OCI-LY1 (cell line): Measurements from ENCODE around the gene DCUN1D4.

Experiments
- H2AFZ ChIP-seq: fragments of 200-600 bp; sonication (generic), shearing (Covaris generic); 2 replicates; pipeline ENCODE4 v1.6.0; 2014; ENCODE audit warnings: antibody characterized with exemption, mild to moderate bottlenecking, low read length
- H3F3A ChIP-seq: fragments of 200-600 bp; sonication (generic), shearing (Covaris generic); 2 replicates; pipeline ENCODE4 v1.6.0; 2014; ENCODE audit warnings: mild to moderate bottlenecking, antibody characterized with exemption, low read length, moderate library complexity; ENCODE audit not compliant: insufficient read depth
- H3K27ac ChIP-seq: fragments of 200-600 bp; sonication (generic); 2 replicates; pipeline ENCODE4 v1.5.1; 2014; ENCODE audit warnings: low read length, mixed run types, mild to moderate bottlenecking, low read depth; ENCODE audit not compliant: poor library complexity, severe bottlenecking
- H3K27me3 ChIP-seq: fragments of 200-600 bp; sonication (generic); 2 replicates; pipeline ENCODE4 v1.6.0; 2014; ENCODE audit warnings: antibody characterized with exemption, mild to moderate bottlenecking, low read length, moderate library complexity; ENCODE audit not compliant: insufficient read depth
- H3K36me3 ChIP-seq: fragments of 200-600 bp; sonication (generic); 2 replicates; pipeline ENCODE4 v1.6.1; 2014; ENCODE audit warnings: mild to moderate bottlenecking, antibody characterized with exemption, low read length, moderate library complexity, mixed read lengths; ENCODE audit not compliant: insufficient read depth
- H3K4me1 ChIP-seq: fragments of 200-600 bp; sonication (generic); 2 replicates; pipeline ENCODE4 v1.5.1; 2014; ENCODE audit warnings: mild to moderate bottlenecking, low read length, moderate library complexity; ENCODE audit not compliant: insufficient read depth, severe bottlenecking
- H3K4me2 ChIP-seq: fragments of 200-600 bp; sonication (generic), shearing (Covaris generic); 2 replicates; pipeline ENCODE4 v1.6.1; 2014; ENCODE audit warnings: low read length
- H3K4me3 ChIP-seq: fragments of 200-600 bp; sonication (generic); 2 replicates; pipeline ENCODE4 v1.5.1; 2014; ENCODE audit warnings: low read length, low read depth, mild to moderate bottlenecking, mixed read lengths; ENCODE audit not compliant: poor library complexity, severe bottlenecking
- H3K79me2 ChIP-seq: fragments of 200-600 bp; shearing (Covaris generic); 2 replicates; pipeline ENCODE4 v1.6.1; 2016; ENCODE audit warnings: mixed run types, low read length, mixed read lengths; ENCODE audit not compliant: insufficient read depth
- H3K9ac ChIP-seq: fragments of 200-600 bp; sonication (generic), shearing (Covaris generic); 2 replicates; pipeline ENCODE4 v1.6.1; 2014; ENCODE audit warnings: mild to moderate bottlenecking, low read length, mixed read lengths
- H3K9me2 ChIP-seq: fragments of 200-600 bp; sonication (generic), shearing (Covaris generic); 2 replicates; pipeline ENCODE4 v1.6.1; 2014; ENCODE audit warnings: low read depth, mild to moderate bottlenecking, low read length, mixed read lengths
- H3K9me3 ChIP-seq: fragments of 200-600 bp; shearing (Covaris generic); 2 replicates; pipeline ENCODE4 v1.6.1; 2014; ENCODE audit warnings: low read length, mixed read lengths
- H4K20me1 ChIP-seq: fragments of 200-600 bp; sonication (generic), shearing (Covaris generic); 2 replicates; pipeline ENCODE4 v1.6.0; 2016; ENCODE audit warnings: mild to moderate bottlenecking, low read length; ENCODE audit not compliant: insufficient read depth
- CTCF ChIP-seq: fragments of 200-600 bp; sonication (generic), shearing (Covaris generic); IDR thresholded peaks from 2 replicates; pipeline ENCODE4 v1.5.1; 2017; ENCODE audit warnings: mild to moderate bottlenecking, antibody characterized with exemption, low read length, moderate library complexity, mixed read lengths
- EZH2 ChIP-seq: fragments of 200-600 bp; sonication (generic), shearing (Covaris generic); IDR thresholded peaks from 2 replicates; pipeline ENCODE4 v1.8.0; 2017; ENCODE audit warnings: borderline replicate concordance, mixed run types, mild to moderate bottlenecking, antibody characterized with exemption, low read length, moderate library complexity, mixed read lengths

The DCUN1D4 gene

GRCh38 chr4:51851937-51852290, 9.0 kb downstream of the DCUN1D4 start:
- H3K9me3 ChIP-seq = no peaks in the 10 kb centered on the region
- no peaks in the 10 kb centered on the region for H4K20me1 ChIP-seq
- TF ChIP-seq EZH2 (no peak), CTCF (no peak)
- H3K4me3 ChIP-seq = no peak overlapping the region
- H3K27me3 ChIP-seq = no peaks in the 10 kb centered on the region
- no peaks in the 10 kb centered on the region; the same call in 1 of the 2 replicates for H3K36me3 ChIP-seq
- peaks cover 15% of the 10 kb centered on the region for H3K4me1 ChIP-seq
- no peaks in the 10 kb centered on the region for H3F3A ChIP-seq
- no peak overlapping the region for H3K27ac ChIP-seq
- H3K79me2 ChIP-seq = peaks cover 75% of the 10 kb centered on the region
- H3K9me2 ChIP-seq = no peaks in the 10 kb centered on the region
- no peak overlapping the region for H2AFZ ChIP-seq
- no peak overlapping the region for H3K4me2 ChIP-seq
- no peak overlapping the region for H3K9ac ChIP-seq

- H3F3A ChIP-seq = no peaks in the 10 kb centered on the region
- H3K9me3 ChIP-seq = no peaks in the 10 kb centered on the region
- H3K27ac ChIP-seq = no peak overlapping the region
- peaks cover 15% of the 10 kb centered on the region for H3K4me1 ChIP-seq
- no peak overlapping the region for H3K4me3 ChIP-seq
- no peaks in the 10 kb centered on the region for H4K20me1 ChIP-seq
- no peak overlapping the region for H3K9ac ChIP-seq
- H3K36me3 ChIP-seq = peaks cover 4% of the 10 kb centered on the region; the same call in 1 of the 2 replicates
- H3K4me2 ChIP-seq = no peak overlapping the region
- peaks cover 72% of the 10 kb centered on the region for H3K79me2 ChIP-seq
- no peak overlapping the region for H2AFZ ChIP-seq
- TF ChIP-seq CTCF = no peak
- no peak for TF ChIP-seq EZH2
- H3K9me2 ChIP-seq = no peaks in the 10 kb centered on the region
- no peaks in the 10 kb centered on the region for H3K27me3 ChIP-seq
These were observed 10.2 kb downstream of the DCUN1D4 start for GRCh38 chr4:51853027-51853682.

GRCh38 chr4:51855270-51855669, 12.3 kb downstream of the DCUN1D4 start:
- H4K20me1 ChIP-seq = no peaks in the 10 kb centered on the region

More at GRCh38 chr4:51855270-51855669, 12.3 kb downstream of the DCUN1D4 start:
- H3K4me1 ChIP-seq = peaks cover 10% of the 10 kb centered on the region
- H3K36me3 ChIP-seq = peaks cover 4% of the 10 kb centered on the region; the same call in 1 of the 2 replicates
- H3K9me3 ChIP-seq = no peaks in the 10 kb centered on the region
- TF ChIP-seq CTCF = no peak
- no peak for TF ChIP-seq EZH2
- no peaks in the 10 kb centered on the region for H3F3A ChIP-seq
- H3K4me3 ChIP-seq = no peak overlapping the region
- no peak overlapping the region for H3K9ac ChIP-seq
- H3K79me2 ChIP-seq = peaks cover 68% of the 10 kb centered on the region
- H3K4me2 ChIP-seq = no peak overlapping the region
- no peaks in the 10 kb centered on the region for H3K27me3 ChIP-seq
- no peaks in the 10 kb centered on the region for H3K9me2 ChIP-seq
- no peak overlapping the region for H2AFZ ChIP-seq
- H3K27ac ChIP-seq = no peak overlapping the region
